Mesothelial cell of epicardium (in vitro differentiated cells): ENCODE results near the gene OPCML. TPM values are rescaled to one million over a fixed set of nuclear protein-coding genes. Genes with fewer than 3 reads are reported as not detected.

Experiments used
- DNase-seq, 2 experiments: peaks; one replicate each; pipeline ENCODE4 v3.0.0; 2021; ENCODE audit warnings: low spot score in 2 of 2; ENCODE audit not compliant: unreplicated experiment in 2 of 2
- H3K27ac Mint-ChIP-seq: 2 replicates; pipeline ENCODE4 v1.8.0; 2021; ENCODE audit warnings: mixed read lengths
- H3K27me3 Mint-ChIP-seq: 2 replicates; pipeline ENCODE4 v1.8.0; 2021; ENCODE audit warnings: low read depth, mixed read lengths
- H3K36me3 Mint-ChIP-seq: 2 replicates; pipeline ENCODE4 v1.8.0; 2021; ENCODE audit warnings: mixed read lengths
- H3K4me1 Mint-ChIP-seq: 2 replicates; pipeline ENCODE4 v1.8.0; 2021; ENCODE audit warnings: mixed read lengths
- H3K4me3 Mint-ChIP-seq: 2 replicates; pipeline ENCODE4 v1.8.0; 2021; ENCODE audit warnings: mild to moderate bottlenecking, moderate library complexity, mixed read lengths
- H3K9me3 Mint-ChIP-seq: 2 replicates; pipeline ENCODE4 v1.8.0; 2021; ENCODE audit warnings: mixed read lengths
- CTCF ChIP-seq: fragments of 200-600 bp; sonication (generic); IDR thresholded peaks from one replicate; pipeline ENCODE4 v1.5.0; 2021; ENCODE audit warnings: antibody characterized with exemption; ENCODE audit not compliant: unreplicated experiment
- total RNA-seq: library from RNA; stranded (reverse); gene quantifications from 3 replicates; pipeline ENCODE4 v1.2.1, GENCODE V29; 2021

Gene OPCML
- total RNA-seq, 1 donor from 2014 or later: 3.0 TPM

DNA sequence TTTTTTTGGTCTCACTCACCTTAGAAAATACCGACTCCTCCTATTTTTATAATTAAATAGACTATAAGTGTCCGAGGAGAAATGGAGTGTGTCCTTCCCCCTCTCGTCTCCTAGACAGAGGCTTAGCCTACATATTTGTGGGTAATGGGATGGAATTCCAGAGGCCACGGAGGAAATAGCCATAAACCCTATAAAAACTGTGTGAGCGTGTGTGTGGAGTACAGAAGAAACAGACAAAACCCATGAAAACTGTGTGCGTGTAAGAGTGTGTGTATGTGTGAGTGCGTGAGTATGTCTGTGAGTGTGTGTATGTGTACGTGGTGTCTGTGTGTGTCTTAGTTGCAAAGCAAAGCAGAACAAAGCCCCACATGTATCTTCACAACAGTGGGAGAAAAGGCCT is 883.5 kb downstream of the OPCML start:
- Mint-ChIP-seq H3K27ac (peak overlapping the region; percentile 19), H3K9me3 (no peaks in the 10 kb centered on the region), H3K4me1 (peaks cover 15% of the 10 kb centered on the region), H3K27me3 (peaks cover 43% of the 10 kb centered on the region), H3K36me3 (no peaks in the 10 kb centered on the region), H3K4me3 (no peak overlapping the region)
- no peak for TF ChIP-seq CTCF
- no peak for DNase-seq

- DNase-seq: no peak
- Mint-ChIP-seq H3K27me3 (peaks cover 39% of the 10 kb centered on the region), H3K9me3 (no peaks in the 10 kb centered on the region), H3K27ac (no peak overlapping the region), H3K36me3 (no peaks in the 10 kb centered on the region), H3K4me3 (no peak overlapping the region), H3K4me1 (peaks cover 19% of the 10 kb centered on the region)
- no peak for TF ChIP-seq CTCF
Observed at GRCh38 chr11:132646890-132647289, 885.4 kb downstream of the OPCML start.

DNA sequence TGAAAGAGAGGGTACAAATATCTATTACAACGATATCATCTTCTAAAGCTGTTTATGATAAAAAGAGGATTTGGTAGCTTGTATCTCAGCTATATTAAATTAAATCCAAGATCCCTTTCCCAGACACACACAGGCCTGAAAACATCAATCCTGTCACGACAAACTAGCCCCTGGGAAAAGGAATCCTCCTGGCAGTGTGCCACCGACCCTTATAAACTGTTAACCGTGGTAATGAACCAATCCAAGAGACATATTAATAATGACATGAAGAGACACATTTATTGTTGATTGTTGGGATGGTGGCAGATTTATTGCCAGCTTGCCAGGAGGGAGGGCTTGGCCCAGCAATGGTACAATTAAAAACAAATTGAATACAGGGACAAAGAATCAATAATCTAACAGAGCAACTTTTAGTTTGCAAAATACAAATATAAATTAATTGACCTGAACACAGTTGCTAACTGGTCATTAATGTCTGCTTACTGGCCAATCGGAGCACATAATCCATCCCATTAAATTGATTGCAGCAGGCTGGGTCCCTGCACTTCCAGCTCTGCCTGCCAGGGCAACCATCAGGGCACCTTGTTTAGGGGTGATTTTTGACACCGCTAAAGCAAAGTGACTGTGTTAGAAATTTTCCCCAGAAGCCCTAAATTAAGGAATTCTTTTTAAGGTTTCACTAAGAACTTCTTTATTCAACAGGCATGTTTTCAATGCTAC is 887.6 kb downstream of the OPCML start:
- peaks cover 19% of the 10 kb centered on the region for H3K4me1 Mint-ChIP-seq
- H3K4me3 Mint-ChIP-seq: no peak overlapping the region
- H3K27ac Mint-ChIP-seq: no peak overlapping the region
- TF ChIP-seq CTCF: no peak
- H3K27me3 Mint-ChIP-seq: peaks cover 44% of the 10 kb centered on the region
- no peaks in the 10 kb centered on the region for H3K36me3 Mint-ChIP-seq
- no peaks in the 10 kb centered on the region for H3K9me3 Mint-ChIP-seq
- no peak for DNase-seq

- no peak for DNase-seq
- Mint-ChIP-seq H3K4me3 (no peak overlapping the region), H3K27ac (no peak overlapping the region), H3K27me3 (peaks cover 49% of the 10 kb centered on the region), H3K9me3 (no peaks in the 10 kb centered on the region), H3K36me3 (no peaks in the 10 kb centered on the region), H3K4me1 (peaks cover 13% of the 10 kb centered on the region)
- TF ChIP-seq CTCF: no peak
Observed at GRCh38 chr11:132643239-132643638, 889.1 kb downstream of the OPCML start.

DNA sequence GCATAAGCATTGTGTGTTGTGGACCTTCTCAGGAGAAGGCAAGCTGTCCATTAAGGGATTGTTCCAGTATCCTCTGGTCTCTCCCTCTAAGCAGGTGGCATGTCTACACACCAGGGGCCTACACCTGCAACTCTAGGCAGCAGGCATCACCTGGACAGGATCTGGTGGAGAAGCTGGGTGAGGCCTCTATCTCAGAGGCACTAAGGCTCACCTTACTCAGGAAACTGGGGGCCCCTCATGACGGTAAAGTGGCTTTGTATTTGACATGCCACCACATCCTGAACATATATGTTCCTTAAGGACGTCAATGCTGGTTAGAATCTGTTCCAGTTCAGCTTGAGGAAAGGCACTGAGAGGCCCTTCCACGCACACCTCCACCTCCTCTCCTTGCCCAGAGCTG is 891.3 kb downstream of the OPCML start:
- TF ChIP-seq CTCF: no peak
- Mint-ChIP-seq H3K4me3 (no peak overlapping the region), H3K4me1 (peaks cover 10% of the 10 kb centered on the region), H3K9me3 (no peaks in the 10 kb centered on the region), H3K36me3 (no peaks in the 10 kb centered on the region), H3K27me3 (peaks cover 34% of the 10 kb centered on the region), H3K27ac (no peak overlapping the region)
- no peak for DNase-seq

- H3K27me3 Mint-ChIP-seq: peaks cover 29% of the 10 kb centered on the region
- no peaks in the 10 kb centered on the region for H3K36me3 Mint-ChIP-seq
- no peak overlapping the region for H3K4me3 Mint-ChIP-seq
- H3K27ac Mint-ChIP-seq: no peak overlapping the region
- H3K4me1 Mint-ChIP-seq: peaks cover 10% of the 10 kb centered on the region
- no peak for TF ChIP-seq CTCF
- no peaks in the 10 kb centered on the region for H3K9me3 Mint-ChIP-seq
- no peak for DNase-seq
Observed at GRCh38 chr11:132639986-132640385, 892.3 kb downstream of the OPCML start.
